Measurements from ENCODE around the gene NT5E. TPM values are rescaled to one million over a fixed set of nuclear protein-coding genes. Genes with fewer than 3 reads are reported as not detected.

Gene NT5E
- total and polyA plus RNA-seq, 2 of the 13 experiments (the other 11 are each of a cell fraction or from before 2014, with no cell fraction given), result 9.5 to 33.0 TPM

DNA sequence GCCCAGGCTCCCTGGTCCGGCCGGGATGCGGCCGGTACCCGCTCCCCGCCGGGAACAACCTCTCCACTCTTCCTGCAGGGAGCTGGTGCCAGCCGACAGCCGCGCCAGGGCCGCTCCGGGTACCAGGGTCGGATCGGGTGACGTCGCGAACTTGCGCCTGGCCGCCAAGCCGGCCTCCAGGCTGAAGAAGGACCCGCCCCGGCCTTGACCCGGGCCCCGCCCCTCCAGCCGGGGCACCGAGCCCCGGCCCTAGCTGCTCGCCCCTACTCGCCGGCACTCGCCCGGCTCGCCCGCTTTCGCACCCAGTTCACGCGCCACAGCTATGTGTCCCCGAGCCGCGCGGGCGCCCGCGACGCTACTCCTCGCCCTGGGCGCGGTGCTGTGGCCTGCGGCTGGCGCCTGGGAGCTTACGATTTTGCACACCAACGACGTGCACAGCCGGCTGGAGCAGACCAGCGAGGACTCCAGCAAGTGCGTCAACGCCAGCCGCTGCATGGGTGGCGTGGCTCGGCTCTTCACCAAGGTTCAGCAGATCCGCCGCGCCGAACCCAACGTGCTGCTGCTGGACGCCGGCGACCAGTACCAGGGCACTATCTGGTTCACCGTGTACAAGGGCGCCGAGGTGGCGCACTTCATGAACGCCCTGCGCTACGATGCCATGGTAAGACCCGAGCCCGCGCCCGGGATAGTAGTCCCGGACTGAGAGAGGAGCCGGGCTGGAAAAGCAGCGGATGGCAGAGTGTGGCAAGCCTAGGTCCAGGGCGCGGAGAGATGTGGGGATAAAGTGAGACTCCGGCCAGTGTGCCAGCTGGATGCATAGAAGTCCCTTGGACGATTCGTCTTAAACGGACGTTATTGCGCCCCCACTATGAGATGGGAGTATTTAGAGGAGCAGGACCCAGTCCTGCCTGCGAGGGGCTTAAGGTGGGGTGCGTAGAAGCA lies at the start of gene NT5E (continued):
- TF ChIP-seq, protein P1, sequence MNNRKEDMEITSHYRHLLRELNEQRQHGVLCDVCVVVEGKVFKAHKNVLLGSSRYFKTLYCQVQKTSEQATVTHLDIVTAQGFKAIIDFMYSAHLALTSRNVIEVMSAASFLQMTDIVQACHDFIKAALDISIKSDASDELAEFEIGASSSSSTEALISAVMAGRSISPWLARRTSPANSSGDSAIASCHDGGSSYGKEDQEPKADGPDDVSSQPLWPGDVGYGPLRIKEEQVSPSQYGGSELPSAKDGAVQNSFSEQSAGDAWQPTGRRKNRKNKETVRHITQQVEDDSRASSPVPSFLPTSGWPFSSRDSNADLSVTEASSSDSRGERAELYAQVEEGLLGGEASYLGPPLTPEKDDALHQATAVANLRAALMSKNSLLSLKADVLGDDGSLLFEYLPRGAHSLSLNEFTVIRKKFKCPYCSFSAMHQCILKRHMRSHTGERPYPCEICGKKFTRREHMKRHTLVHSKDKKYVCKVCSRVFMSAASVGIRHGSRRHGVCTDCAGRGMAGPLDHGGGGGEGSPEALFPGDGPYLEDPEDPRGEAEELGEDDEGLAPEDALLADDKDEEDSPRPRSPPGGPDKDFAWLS (CRISPR knock-in tag; IDR thresholded peaks at IDR 0.05; ENCODE audit: borderline replicate concordance), result no peak
- no peak for TF ChIP-seq ZNF124 (CRISPR knock-in tag; IDR thresholded peaks at IDR 0.05)
- TF ChIP-seq, protein P2, sequence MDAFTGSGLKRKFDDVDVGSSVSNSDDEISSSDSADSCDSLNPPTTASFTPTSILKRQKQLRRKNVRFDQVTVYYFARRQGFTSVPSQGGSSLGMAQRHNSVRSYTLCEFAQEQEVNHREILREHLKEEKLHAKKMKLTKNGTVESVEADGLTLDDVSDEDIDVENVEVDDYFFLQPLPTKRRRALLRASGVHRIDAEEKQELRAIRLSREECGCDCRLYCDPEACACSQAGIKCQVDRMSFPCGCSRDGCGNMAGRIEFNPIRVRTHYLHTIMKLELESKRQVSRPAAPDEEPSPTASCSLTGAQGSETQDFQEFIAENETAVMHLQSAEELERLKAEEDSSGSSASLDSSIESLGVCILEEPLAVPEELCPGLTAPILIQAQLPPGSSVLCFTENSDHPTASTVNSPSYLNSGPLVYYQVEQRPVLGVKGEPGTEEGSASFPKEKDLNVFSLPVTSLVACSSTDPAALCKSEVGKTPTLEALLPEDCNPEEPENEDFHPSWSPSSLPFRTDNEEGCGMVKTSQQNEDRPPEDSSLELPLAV (CRISPR knock-in tag; conservative IDR thresholded peaks at IDR 0.05; ENCODE audit: low read depth), result no peak
- peak; percentile 66 for TF ChIP-seq MXD4 (CRISPR knock-in tag; IDR thresholded peaks at IDR 0.05)
- no peak for TF ChIP-seq GTF2F1 (IDR thresholded peaks at IDR 0.05; ENCODE audit: low read length)
- TF ChIP-seq TMF1 (CRISPR knock-in tag; IDR thresholded peaks at IDR 0.05; ENCODE audit: low read depth), result no peak
- no peak for TF ChIP-seq ZFAT (CRISPR knock-in tag; conservative IDR thresholded peaks at IDR 0.05)
- TF ChIP-seq, protein P3, sequence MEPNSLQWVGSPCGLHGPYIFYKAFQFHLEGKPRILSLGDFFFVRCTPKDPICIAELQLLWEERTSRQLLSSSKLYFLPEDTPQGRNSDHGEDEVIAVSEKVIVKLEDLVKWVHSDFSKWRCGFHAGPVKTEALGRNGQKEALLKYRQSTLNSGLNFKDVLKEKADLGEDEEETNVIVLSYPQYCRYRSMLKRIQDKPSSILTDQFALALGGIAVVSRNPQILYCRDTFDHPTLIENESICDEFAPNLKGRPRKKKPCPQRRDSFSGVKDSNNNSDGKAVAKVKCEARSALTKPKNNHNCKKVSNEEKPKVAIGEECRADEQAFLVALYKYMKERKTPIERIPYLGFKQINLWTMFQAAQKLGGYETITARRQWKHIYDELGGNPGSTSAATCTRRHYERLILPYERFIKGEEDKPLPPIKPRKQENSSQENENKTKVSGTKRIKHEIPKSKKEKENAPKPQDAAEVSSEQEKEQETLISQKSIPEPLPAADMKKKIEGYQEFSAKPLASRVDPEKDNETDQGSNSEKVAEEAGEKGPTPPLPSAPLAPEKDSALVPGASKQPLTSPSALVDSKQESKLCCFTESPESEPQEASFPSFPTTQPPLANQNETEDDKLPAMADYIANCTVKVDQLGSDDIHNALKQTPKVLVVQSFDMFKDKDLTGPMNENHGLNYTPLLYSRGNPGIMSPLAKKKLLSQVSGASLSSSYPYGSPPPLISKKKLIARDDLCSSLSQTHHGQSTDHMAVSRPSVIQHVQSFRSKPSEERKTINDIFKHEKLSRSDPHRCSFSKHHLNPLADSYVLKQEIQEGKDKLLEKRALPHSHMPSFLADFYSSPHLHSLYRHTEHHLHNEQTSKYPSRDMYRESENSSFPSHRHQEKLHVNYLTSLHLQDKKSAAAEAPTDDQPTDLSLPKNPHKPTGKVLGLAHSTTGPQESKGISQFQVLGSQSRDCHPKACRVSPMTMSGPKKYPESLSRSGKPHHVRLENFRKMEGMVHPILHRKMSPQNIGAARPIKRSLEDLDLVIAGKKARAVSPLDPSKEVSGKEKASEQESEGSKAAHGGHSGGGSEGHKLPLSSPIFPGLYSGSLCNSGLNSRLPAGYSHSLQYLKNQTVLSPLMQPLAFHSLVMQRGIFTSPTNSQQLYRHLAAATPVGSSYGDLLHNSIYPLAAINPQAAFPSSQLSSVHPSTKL (CRISPR knock-in tag; IDR thresholded peaks at IDR 0.05), result peak; percentile 72; the same call in 1 of the 2 replicates
- peak; percentile 57 for TF ChIP-seq YY1 (IDR thresholded peaks at IDR 0.05; ENCODE audit: insufficient read depth, insufficient replicate concordance, low read depth, low read length)
- TF ChIP-seq, protein P4, sequence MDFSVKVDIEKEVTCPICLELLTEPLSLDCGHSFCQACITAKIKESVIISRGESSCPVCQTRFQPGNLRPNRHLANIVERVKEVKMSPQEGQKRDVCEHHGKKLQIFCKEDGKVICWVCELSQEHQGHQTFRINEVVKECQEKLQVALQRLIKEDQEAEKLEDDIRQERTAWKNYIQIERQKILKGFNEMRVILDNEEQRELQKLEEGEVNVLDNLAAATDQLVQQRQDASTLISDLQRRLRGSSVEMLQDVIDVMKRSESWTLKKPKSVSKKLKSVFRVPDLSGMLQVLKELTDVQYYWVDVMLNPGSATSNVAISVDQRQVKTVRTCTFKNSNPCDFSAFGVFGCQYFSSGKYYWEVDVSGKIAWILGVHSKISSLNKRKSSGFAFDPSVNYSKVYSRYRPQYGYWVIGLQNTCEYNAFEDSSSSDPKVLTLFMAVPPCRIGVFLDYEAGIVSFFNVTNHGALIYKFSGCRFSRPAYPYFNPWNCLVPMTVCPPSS (IDR thresholded peaks at IDR 0.05), result no peak
- peak; percentile 95 for TF ChIP-seq KDM5B (CRISPR knock-in tag; IDR thresholded peaks at IDR 0.05; ENCODE audit: borderline replicate concordance)
- TF ChIP-seq, protein P5, sequence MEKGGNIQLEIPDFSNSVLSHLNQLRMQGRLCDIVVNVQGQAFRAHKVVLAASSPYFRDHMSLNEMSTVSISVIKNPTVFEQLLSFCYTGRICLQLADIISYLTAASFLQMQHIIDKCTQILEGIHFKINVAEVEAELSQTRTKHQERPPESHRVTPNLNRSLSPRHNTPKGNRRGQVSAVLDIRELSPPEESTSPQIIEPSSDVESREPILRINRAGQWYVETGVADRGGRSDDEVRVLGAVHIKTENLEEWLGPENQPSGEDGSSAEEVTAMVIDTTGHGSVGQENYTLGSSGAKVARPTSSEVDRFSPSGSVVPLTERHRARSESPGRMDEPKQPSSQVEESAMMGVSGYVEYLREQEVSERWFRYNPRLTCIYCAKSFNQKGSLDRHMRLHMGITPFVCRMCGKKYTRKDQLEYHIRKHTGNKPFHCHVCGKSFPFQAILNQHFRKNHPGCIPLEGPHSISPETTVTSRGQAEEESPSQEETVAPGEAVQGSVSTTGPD (CRISPR knock-in tag; IDR thresholded peaks at IDR 0.05), result no peak
- TF ChIP-seq, protein P6, sequence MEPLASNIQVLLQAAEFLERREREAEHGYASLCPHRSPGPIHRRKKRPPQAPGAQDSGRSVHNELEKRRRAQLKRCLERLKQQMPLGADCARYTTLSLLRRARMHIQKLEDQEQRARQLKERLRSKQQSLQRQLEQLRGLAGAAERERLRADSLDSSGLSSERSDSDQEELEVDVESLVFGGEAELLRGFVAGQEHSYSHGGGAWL (CRISPR knock-in tag; IDR thresholded peaks at IDR 0.05), result peak; percentile 68; the same call in 1 of the 2 replicates
- TF ChIP-seq, protein P7, sequence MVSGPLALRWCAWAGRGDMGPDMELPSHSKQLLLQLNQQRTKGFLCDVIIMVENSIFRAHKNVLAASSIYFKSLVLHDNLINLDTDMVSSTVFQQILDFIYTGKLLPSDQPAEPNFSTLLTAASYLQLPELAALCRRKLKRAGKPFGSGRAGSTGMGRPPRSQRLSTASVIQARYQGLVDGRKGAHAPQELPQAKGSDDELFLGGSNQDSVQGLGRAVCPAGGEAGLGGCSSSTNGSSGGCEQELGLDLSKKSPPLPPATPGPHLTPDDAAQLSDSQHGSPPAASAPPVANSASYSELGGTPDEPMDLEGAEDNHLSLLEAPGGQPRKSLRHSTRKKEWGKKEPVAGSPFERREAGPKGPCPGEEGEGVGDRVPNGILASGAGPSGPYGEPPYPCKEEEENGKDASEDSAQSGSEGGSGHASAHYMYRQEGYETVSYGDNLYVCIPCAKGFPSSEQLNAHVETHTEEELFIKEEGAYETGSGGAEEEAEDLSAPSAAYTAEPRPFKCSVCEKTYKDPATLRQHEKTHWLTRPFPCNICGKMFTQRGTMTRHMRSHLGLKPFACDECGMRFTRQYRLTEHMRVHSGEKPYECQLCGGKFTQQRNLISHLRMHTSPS (CRISPR knock-in tag; IDR thresholded peaks at IDR 0.05; ENCODE audit: low read depth), result peak; percentile 62
- no peak for TF ChIP-seq SUZ12 (IDR thresholded peaks at IDR 0.05; ENCODE audit: low read depth, low read length)

Data from HepG2 (cell line).